Measurements from ENCODE around the gene FKBP6.

Gene FKBP6

DNA sequence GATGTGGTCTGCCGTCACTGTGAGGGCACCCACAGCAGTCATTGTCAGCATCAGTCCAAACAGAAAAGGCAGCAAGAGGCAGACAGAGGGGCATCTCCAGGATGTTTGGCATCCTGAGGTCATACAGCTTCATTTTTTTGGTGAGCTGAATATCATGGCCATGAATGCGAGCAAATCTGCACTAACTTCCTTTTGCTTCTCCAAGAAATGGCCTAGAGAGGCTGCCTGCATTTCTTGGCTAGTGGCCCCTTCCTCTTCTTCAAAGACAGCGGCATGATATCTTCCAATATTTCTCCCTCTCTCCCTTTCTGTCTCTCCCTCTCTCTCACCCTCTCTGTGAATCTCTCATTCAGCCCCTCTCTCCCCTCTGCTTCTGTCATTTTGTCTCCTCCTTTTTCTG is 24.8 kb downstream of the FKBP6 start:
- Histone ChIP-seq H3K27me3 (ENCODE audit: low read depth, low read length) (no peaks in the 10 kb centered on the region), H2AFZ (ENCODE audit: low read depth, low read length) (no peak overlapping the region), H3K36me3 (replicated peaks; ENCODE audit: low read depth, low read length) (no peaks in the 10 kb centered on the region), H3K9me3 (ENCODE audit: insufficient read depth, low read length) (no peaks in the 10 kb centered on the region), H3K9ac (ENCODE audit: low read length) (no peak overlapping the region), H4K20me1 (ENCODE audit: insufficient read depth, low read length) (no peaks in the 10 kb centered on the region), H3K4me2 (ENCODE audit: low read length) (no peak overlapping the region), H3K79me2 (ENCODE audit: low read length) (no peaks in the 10 kb centered on the region), H3K4me3 (ENCODE audit: low read length) (no peak overlapping the region), H3K4me1 (ENCODE audit: low read length) (no peaks in the 10 kb centered on the region), H3K27ac (ENCODE audit: low read length) (no peak overlapping the region)
- no peak for TF ChIP-seq EZH2phosphoT487 (IDR thresholded peaks at IDR 0.05; ENCODE audit: low read depth)
- TF ChIP-seq, protein P1, sequence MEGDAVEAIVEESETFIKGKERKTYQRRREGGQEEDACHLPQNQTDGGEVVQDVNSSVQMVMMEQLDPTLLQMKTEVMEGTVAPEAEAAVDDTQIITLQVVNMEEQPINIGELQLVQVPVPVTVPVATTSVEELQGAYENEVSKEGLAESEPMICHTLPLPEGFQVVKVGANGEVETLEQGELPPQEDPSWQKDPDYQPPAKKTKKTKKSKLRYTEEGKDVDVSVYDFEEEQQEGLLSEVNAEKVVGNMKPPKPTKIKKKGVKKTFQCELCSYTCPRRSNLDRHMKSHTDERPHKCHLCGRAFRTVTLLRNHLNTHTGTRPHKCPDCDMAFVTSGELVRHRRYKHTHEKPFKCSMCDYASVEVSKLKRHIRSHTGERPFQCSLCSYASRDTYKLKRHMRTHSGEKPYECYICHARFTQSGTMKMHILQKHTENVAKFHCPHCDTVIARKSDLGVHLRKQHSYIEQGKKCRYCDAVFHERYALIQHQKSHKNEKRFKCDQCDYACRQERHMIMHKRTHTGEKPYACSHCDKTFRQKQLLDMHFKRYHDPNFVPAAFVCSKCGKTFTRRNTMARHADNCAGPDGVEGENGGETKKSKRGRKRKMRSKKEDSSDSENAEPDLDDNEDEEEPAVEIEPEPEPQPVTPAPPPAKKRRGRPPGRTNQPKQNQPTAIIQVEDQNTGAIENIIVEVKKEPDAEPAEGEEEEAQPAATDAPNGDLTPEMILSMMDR (IDR thresholded peaks at IDR 0.05; ENCODE audit: low read depth, low read length), result no peak

DNA sequence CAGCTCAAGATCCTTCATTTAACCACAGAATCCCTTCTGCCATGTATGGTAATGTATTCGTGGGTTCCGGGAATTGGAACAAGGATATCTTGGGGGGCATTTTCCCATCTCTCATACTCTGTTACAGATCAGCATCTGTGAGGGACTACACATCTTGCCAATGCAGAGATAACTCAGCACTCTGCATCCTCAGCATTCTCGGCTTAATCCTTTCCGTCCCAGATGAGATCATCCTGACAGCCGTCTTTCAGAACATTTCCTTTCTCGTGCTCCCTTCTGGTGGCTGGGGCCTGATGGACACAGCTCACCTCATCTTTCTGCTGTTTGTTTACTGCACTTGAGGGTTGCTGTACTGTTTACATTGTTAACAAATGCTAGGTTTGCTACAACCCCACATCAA is 25.3 kb downstream of the FKBP6 start:
- H3K4me2 ChIP-seq (ENCODE audit: low read length), result no peak overlapping the region
- H3K27ac ChIP-seq (ENCODE audit: low read length), result no peak overlapping the region
- H4K20me1 ChIP-seq (ENCODE audit: insufficient read depth, low read length), result no peaks in the 10 kb centered on the region
- no peak overlapping the region for H2AFZ ChIP-seq (ENCODE audit: low read depth, low read length)
- H3K9me3 ChIP-seq (ENCODE audit: insufficient read depth, low read length), result no peaks in the 10 kb centered on the region
- TF ChIP-seq EZH2phosphoT487 (IDR thresholded peaks at IDR 0.05; ENCODE audit: low read depth), result no peak
- TF ChIP-seq, protein P1 (IDR thresholded peaks at IDR 0.05; ENCODE audit: low read depth, low read length), result no peak
- H3K36me3 ChIP-seq (replicated peaks; ENCODE audit: low read depth, low read length), result no peaks in the 10 kb centered on the region
- H3K79me2 ChIP-seq (ENCODE audit: low read length), result no peaks in the 10 kb centered on the region
- no peaks in the 10 kb centered on the region for H3K4me1 ChIP-seq (ENCODE audit: low read length)
- H3K4me3 ChIP-seq (ENCODE audit: low read length), result no peak overlapping the region
- no peaks in the 10 kb centered on the region for H3K27me3 ChIP-seq (ENCODE audit: low read depth, low read length)
- H3K9ac ChIP-seq (ENCODE audit: low read length), result no peak overlapping the region

DNA sequence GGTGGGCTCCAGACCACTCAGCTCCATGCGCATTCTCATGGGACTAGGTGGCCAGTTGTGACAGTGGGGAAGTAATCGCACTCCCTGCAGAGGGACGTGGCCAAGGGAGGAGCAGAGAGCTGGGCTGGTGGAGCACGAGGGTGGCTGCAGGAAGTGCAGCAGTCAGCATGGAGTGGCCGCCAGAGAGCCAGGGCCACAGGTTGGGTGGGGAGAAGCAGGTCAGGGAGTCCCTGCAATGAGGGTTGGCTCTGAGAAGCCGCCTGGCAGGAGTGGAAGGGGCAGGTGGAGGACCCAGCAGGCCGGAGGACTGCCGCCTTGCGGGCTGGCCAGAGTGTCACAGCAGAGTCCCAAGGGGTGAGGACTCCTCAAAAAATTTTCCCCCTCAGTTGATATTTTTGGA is 26.2 kb downstream of the FKBP6 start:
- no peak overlapping the region for H2AFZ ChIP-seq (ENCODE audit: low read depth, low read length)
- no peaks in the 10 kb centered on the region for H3K9me3 ChIP-seq (ENCODE audit: insufficient read depth, low read length)
- no peaks in the 10 kb centered on the region for H4K20me1 ChIP-seq (ENCODE audit: insufficient read depth, low read length)
- no peak overlapping the region for H3K27ac ChIP-seq (ENCODE audit: low read length)
- H3K4me3 ChIP-seq (ENCODE audit: low read length), result no peak overlapping the region
- H3K79me2 ChIP-seq (ENCODE audit: low read length), result no peaks in the 10 kb centered on the region
- H3K4me1 ChIP-seq (ENCODE audit: low read length), result no peaks in the 10 kb centered on the region
- no peak overlapping the region for H3K4me2 ChIP-seq (ENCODE audit: low read length)
- no peak for TF ChIP-seq EZH2phosphoT487 (IDR thresholded peaks at IDR 0.05; ENCODE audit: low read depth)
- TF ChIP-seq, protein P1 (IDR thresholded peaks at IDR 0.05; ENCODE audit: low read depth, low read length), result no peak
- H3K9ac ChIP-seq (ENCODE audit: low read length), result no peak overlapping the region
- H3K27me3 ChIP-seq (ENCODE audit: low read depth, low read length), result no peaks in the 10 kb centered on the region
- H3K36me3 ChIP-seq (replicated peaks; ENCODE audit: low read depth, low read length), result no peaks in the 10 kb centered on the region

DNA sequence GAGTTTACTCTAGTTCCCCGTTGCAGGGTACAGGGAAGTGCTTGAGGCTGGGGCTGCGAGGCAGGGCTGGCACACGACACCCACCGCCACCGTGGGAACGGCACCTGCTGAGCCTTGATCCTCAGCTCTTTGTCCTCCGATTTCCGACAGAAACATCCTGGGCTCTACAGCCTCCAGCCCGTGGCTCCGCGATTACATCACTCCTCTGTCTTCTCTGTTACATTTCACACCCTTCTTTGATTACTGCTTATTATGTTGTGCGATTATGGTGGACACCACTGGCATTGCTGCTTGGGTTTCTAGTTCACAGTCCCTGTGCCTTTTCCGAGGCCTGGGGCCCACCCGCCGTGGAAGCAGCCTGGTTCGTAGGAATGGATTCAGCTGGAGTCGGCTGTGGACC is 26.9 kb downstream of the FKBP6 start:
- Histone ChIP-seq H3K9me3 (ENCODE audit: insufficient read depth, low read length) (no peaks in the 10 kb centered on the region), H3K79me2 (ENCODE audit: low read length) (no peaks in the 10 kb centered on the region), H3K36me3 (replicated peaks; ENCODE audit: low read depth, low read length) (no peaks in the 10 kb centered on the region), H3K9ac (ENCODE audit: low read length) (no peak overlapping the region), H3K4me3 (ENCODE audit: low read length) (no peak overlapping the region), H3K4me2 (ENCODE audit: low read length) (no peak overlapping the region), H3K27ac (ENCODE audit: low read length) (no peak overlapping the region), H4K20me1 (ENCODE audit: insufficient read depth, low read length) (no peaks in the 10 kb centered on the region), H3K27me3 (ENCODE audit: low read depth, low read length) (no peaks in the 10 kb centered on the region), H2AFZ (ENCODE audit: low read depth, low read length) (no peak overlapping the region), H3K4me1 (ENCODE audit: low read length) (no peaks in the 10 kb centered on the region)
- no peak for TF ChIP-seq EZH2phosphoT487 (IDR thresholded peaks at IDR 0.05; ENCODE audit: low read depth)
- TF ChIP-seq, protein P1 (IDR thresholded peaks at IDR 0.05; ENCODE audit: low read depth, low read length), result no peak
